ENCODE data around the gene SAMD1. TPM values are rescaled to one million over a fixed set of nuclear protein-coding genes. Genes with fewer than 3 reads are reported as not detected.

SAMD1 gene
- total RNA-seq, 1 donor, result 27.9 TPM

DNA sequence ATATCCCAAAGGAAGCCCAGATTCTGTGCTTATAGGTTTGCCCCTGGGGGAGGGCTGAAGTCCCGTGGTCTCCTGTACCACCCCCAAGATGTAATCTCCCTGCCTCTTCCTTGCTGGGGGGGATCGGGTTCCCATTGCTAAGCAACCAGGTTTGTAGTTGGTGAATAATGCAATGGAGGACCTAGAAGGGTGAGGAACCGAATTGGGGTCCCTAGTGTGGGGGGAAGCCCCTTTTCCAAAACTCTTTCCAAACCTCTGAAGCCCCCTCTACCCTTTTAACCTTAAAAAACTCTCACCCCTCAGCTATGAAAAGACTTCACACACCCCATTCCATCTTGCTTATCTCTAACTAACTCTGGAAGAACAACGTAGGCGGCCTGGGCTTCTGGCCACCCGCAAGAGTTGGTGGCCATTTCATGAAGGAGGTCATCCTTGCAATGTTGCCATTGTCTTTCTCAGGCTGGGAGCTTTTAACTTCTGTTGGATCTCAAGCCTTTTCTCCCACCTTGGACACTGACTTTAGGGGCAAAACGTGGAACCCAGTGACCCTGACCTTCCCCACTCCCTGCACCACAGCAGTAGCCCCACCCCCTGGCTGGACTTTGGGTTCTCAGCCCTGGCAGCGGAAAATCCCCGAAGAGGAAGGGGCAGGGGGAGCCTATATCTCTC, 29.3 kb downstream of the SAMD1 start:
- Histone ChIP-seq H2AFZ (ENCODE audit: low read length) (no peak overlapping the region), H3K4me3 (ENCODE audit: insufficient read depth, low read length) (no peak overlapping the region), H4K20me1 (ENCODE audit: insufficient read depth, low read length) (no peaks in the 10 kb centered on the region), H3K9me3 (ENCODE audit: low read depth, low read length) (no peaks in the 10 kb centered on the region), H3K27ac (ENCODE audit: low read depth, low read length) (no peak overlapping the region), H3K4me2 (ENCODE audit: insufficient read depth, low read length) (no peak overlapping the region), H3K27me3 (ENCODE audit: insufficient read depth, low read length) (peaks cover 18% of the 10 kb centered on the region), H3K79me2 (ENCODE audit: insufficient read depth, low read length) (no peaks in the 10 kb centered on the region), H3K36me3 (ENCODE audit: insufficient read depth, low read length) (no peaks in the 10 kb centered on the region), H3K4me1 (ENCODE audit: insufficient read depth, low read length) (no peaks in the 10 kb centered on the region)
- peak; percentile 48 for DNase-seq (ENCODE audit: insufficient read length, low spot score, missing footprints)
- TF ChIP-seq, protein P1, sequence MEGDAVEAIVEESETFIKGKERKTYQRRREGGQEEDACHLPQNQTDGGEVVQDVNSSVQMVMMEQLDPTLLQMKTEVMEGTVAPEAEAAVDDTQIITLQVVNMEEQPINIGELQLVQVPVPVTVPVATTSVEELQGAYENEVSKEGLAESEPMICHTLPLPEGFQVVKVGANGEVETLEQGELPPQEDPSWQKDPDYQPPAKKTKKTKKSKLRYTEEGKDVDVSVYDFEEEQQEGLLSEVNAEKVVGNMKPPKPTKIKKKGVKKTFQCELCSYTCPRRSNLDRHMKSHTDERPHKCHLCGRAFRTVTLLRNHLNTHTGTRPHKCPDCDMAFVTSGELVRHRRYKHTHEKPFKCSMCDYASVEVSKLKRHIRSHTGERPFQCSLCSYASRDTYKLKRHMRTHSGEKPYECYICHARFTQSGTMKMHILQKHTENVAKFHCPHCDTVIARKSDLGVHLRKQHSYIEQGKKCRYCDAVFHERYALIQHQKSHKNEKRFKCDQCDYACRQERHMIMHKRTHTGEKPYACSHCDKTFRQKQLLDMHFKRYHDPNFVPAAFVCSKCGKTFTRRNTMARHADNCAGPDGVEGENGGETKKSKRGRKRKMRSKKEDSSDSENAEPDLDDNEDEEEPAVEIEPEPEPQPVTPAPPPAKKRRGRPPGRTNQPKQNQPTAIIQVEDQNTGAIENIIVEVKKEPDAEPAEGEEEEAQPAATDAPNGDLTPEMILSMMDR (IDR thresholded peaks at IDR 0.05; ENCODE audit: extremely low read depth, low read depth, low read length), result no peak

GRCh38 chr19:14059652-14060155, 30.8 kb downstream of the SAMD1 start:
- DNase-seq (ENCODE audit: insufficient read length, low spot score, missing footprints), result peak; percentile 64

GRCh38 chr19:14059093-14059480, 31.5 kb downstream of the SAMD1 start:
- TF ChIP-seq, protein P1 (IDR thresholded peaks at IDR 0.05; ENCODE audit: extremely low read depth, low read depth, low read length), result peak; percentile 63
- no peak overlapping the region for H3K4me2 ChIP-seq (ENCODE audit: insufficient read depth, low read length)
- no peak overlapping the region for H2AFZ ChIP-seq (ENCODE audit: low read length)
- H3K9me3 ChIP-seq (ENCODE audit: low read depth, low read length), result no peaks in the 10 kb centered on the region
- H3K79me2 ChIP-seq (ENCODE audit: insufficient read depth, low read length), result no peaks in the 10 kb centered on the region
- peak; percentile 85 for DNase-seq (ENCODE audit: insufficient read length, low spot score, missing footprints)
- no peaks in the 10 kb centered on the region for H3K4me1 ChIP-seq (ENCODE audit: insufficient read depth, low read length)
- H3K27me3 ChIP-seq (ENCODE audit: insufficient read depth, low read length), result peaks cover 18% of the 10 kb centered on the region
- H3K36me3 ChIP-seq (ENCODE audit: insufficient read depth, low read length), result no peaks in the 10 kb centered on the region
- no peak overlapping the region for H3K27ac ChIP-seq (ENCODE audit: low read depth, low read length)
- H3K4me3 ChIP-seq (ENCODE audit: insufficient read depth, low read length), result no peak overlapping the region
- no peaks in the 10 kb centered on the region for H4K20me1 ChIP-seq (ENCODE audit: insufficient read depth, low read length)

More at GRCh38 chr19:14059652-14060155, 30.8 kb downstream of the SAMD1 start:
- no peak overlapping the region for H2AFZ ChIP-seq (ENCODE audit: low read length)
- H4K20me1 ChIP-seq (ENCODE audit: insufficient read depth, low read length), result no peaks in the 10 kb centered on the region
- no peaks in the 10 kb centered on the region for H3K4me1 ChIP-seq (ENCODE audit: insufficient read depth, low read length)
- H3K27me3 ChIP-seq (ENCODE audit: insufficient read depth, low read length), result peaks cover 18% of the 10 kb centered on the region
- H3K79me2 ChIP-seq (ENCODE audit: insufficient read depth, low read length), result no peaks in the 10 kb centered on the region
- H3K9me3 ChIP-seq (ENCODE audit: low read depth, low read length), result no peaks in the 10 kb centered on the region
- H3K36me3 ChIP-seq (ENCODE audit: insufficient read depth, low read length), result no peaks in the 10 kb centered on the region
- no peak overlapping the region for H3K4me2 ChIP-seq (ENCODE audit: insufficient read depth, low read length)
- H3K27ac ChIP-seq (ENCODE audit: low read depth, low read length), result no peak overlapping the region
- no peak overlapping the region for H3K4me3 ChIP-seq (ENCODE audit: insufficient read depth, low read length)
- TF ChIP-seq, protein P1 (IDR thresholded peaks at IDR 0.05; ENCODE audit: extremely low read depth, low read depth, low read length), result no peak

DNA sequence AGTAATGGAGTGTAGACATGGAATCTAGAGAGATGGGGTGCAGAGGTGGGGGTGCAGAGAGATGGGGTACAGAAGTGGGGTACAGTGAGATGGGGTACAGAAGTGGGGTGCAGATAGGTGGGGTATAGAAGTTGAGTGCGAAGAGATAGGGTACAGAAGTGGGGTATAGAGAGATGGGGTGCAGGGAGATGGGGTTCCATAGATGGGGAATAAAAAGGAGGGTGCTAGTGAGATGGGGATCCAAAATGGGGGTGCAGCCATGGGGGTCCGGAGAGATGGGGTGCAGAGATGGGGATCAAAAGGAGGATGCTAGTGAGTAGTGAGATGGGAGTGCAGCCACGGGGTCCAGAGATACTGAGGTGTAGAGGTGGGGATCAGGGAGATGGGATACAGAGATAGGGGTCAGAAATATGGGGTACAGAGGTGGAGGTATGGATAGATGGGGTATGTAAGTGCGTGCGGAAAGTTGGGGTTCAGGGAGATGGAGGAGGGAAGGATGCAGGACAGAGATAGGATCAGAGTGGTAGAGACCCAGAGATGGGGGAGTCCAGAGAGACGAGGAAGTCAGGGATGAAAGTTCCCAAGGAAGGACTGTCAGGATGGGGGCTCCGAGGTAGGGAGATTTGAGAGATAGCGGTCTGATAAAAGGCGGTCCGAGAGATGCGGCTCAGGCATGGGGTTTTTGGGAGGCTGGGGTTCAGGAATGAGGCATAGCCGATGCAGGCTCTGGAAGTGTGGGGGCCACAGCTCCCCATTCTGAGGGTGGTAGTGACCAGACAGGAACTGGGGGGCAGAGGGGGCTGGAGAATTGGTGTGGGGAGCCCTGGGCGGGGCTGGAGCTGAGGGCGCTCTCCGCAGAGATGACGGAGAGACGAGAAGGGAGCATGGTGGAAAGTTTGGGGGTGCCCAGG, 32.1 kb downstream of the SAMD1 start:
- Histone ChIP-seq H3K9me3 (ENCODE audit: low read depth, low read length) (no peaks in the 10 kb centered on the region), H3K36me3 (ENCODE audit: insufficient read depth, low read length) (no peaks in the 10 kb centered on the region), H3K79me2 (ENCODE audit: insufficient read depth, low read length) (no peaks in the 10 kb centered on the region), H3K27me3 (ENCODE audit: insufficient read depth, low read length) (peaks cover 18% of the 10 kb centered on the region), H3K4me3 (ENCODE audit: insufficient read depth, low read length) (no peak overlapping the region), H2AFZ (ENCODE audit: low read length) (no peak overlapping the region), H3K4me1 (ENCODE audit: insufficient read depth, low read length) (no peaks in the 10 kb centered on the region), H3K27ac (ENCODE audit: low read depth, low read length) (no peak overlapping the region), H3K4me2 (ENCODE audit: insufficient read depth, low read length) (peak overlapping the region; percentile 51), H4K20me1 (ENCODE audit: insufficient read depth, low read length) (no peaks in the 10 kb centered on the region)
- TF ChIP-seq, protein P1 (IDR thresholded peaks at IDR 0.05; ENCODE audit: extremely low read depth, low read depth, low read length), result no peak
- peak; percentile 58 for DNase-seq (ENCODE audit: insufficient read length, low spot score, missing footprints)

Measured in osteoblast (primary cell).